ENCODE results near the gene DUSP8.

GRCh38 chr11:1519028-1520010 lies 52.8 kb downstream of the DUSP8 start:
- no peak for TF ChIP-seq ZNF274 (IDR thresholded peaks at IDR 0.05; ENCODE audit: low read depth, low read length)
- no peak for TF ChIP-seq YY1 (IDR thresholded peaks at IDR 0.05; ENCODE audit: insufficient read depth, insufficient read length)
